ENCODE measurements around the gene RGS8. TPM values are rescaled to one million over a fixed set of nuclear protein-coding genes. Genes with fewer than 3 reads are reported as not detected.

The RGS8 gene
- total and polyA plus RNA-seq, 2 donors (not counting 1 experiment from before 2014, with no cell fraction given) = not detected

- H3K4me3 ChIP-seq (ENCODE audit: control extremely low read depth in 1 of 5, extremely low read depth in 1 of 5, insufficient read depth in 1 of 5, low read depth in 2 of 5, low read length in 4 of 5) = no peak overlapping the region
- no peak overlapping the region for H3K4me2 ChIP-seq (replicated peaks; ENCODE audit: low read depth, low read length, poor library complexity, severe bottlenecking)
- no peaks in the 10 kb centered on the region for H3K79me2 ChIP-seq (ENCODE audit: control insufficient read depth, insufficient read depth, low read length)
- CTCF ChIA-PET = no interaction called here
- ATAC-seq (ENCODE audit: low read depth) (no peak), DNase-seq (no peak)
- peaks cover 3 to 8% of the 10 kb centered on the region in 2 donors for H3K4me1 ChIP-seq (ENCODE audit: control insufficient read depth in 2 of 2, insufficient read depth in 2 of 2, low read length in 2 of 2)
- H3K9ac ChIP-seq (ENCODE audit: low read length) = no peak overlapping the region
- POLR2A ChIA-PET = no interaction called here
- WGBS (ENCODE audit: insufficient coverage) = 100% methylated on average over 1 of the region's 1 CpG
- no peaks in the 10 kb centered on the region for H3K9me3 Mint-ChIP-seq (ENCODE audit: insufficient read depth)
- no peak overlapping the region for H3K27ac Mint-ChIP-seq
- no peak overlapping the region for H2AFZ ChIP-seq (ENCODE audit: insufficient read depth, low read depth, low read length, poor library complexity, severe bottlenecking)
- peaks cover 0 to 5% (median 0%) of the 10 kb centered on the region in 4 experiments for H3K27me3 ChIP-seq (replicated peaks in 1 of 4; ENCODE audit: control extremely low read depth in 1 of 4, control insufficient read depth in 3 of 4, insufficient read depth in 4 of 4, low read length in 3 of 4)
- H3K27me3 Mint-ChIP-seq = no peaks in the 10 kb centered on the region
- intact Hi-C loops (cut with micrococcal nuclease) = no loop called here
- H3K4me3 Mint-ChIP-seq = no peak overlapping the region
- H3K27ac ChIP-seq (ENCODE audit: low read length in 2 of 2) = no peak overlapping the region
- TF ChIP-seq CTCF (IDR thresholded peaks at IDR 0.05) = no peak
- TF ChIP-seq EZH2 (IDR thresholded peaks at IDR 0.05; ENCODE audit: borderline replicate concordance, insufficient read depth, low read depth, low read length, poor library complexity, severe bottlenecking) = no peak
- no peaks in the 10 kb centered on the region for H3K36me3 ChIP-seq (replicated peaks in 1 of 2; ENCODE audit: control extremely low read depth in 1 of 2, control insufficient read depth in 1 of 2, extremely low read depth in 1 of 2, insufficient read depth in 2 of 2, low read length in 1 of 2)
- H4K20me1 ChIP-seq (ENCODE audit: control insufficient read depth, insufficient read depth, low read length, poor library complexity, severe bottlenecking) = no peaks in the 10 kb centered on the region
- no peaks in the 10 kb centered on the region for H3K9me3 ChIP-seq (ENCODE audit: control extremely low read depth in 1 of 3, control insufficient read depth in 2 of 3, insufficient read depth in 1 of 3, low read length in 2 of 3)
- peaks cover 7% of the 10 kb centered on the region for H3K4me1 Mint-ChIP-seq
Measured at GRCh38 chr1:182639330-182639729, 45.1 kb downstream of the RGS8 start.

GRCh38 chr1:182637769-182638168 is 46.6 kb downstream of the RGS8 start:
- intact Hi-C loops (cut with micrococcal nuclease) = no loop called here

More at GRCh38 chr1:182637769-182638168, 46.6 kb downstream of the RGS8 start:
- Histone ChIP-seq H3K4me3 (ENCODE audit: control extremely low read depth in 1 of 5, extremely low read depth in 1 of 5, insufficient read depth in 1 of 5, low read depth in 2 of 5, low read length in 4 of 5) (no peak overlapping the region), H3K79me2 (ENCODE audit: control insufficient read depth, insufficient read depth, low read length) (no peaks in the 10 kb centered on the region), H3K36me3 (replicated peaks in 1 of 2; ENCODE audit: control extremely low read depth in 1 of 2, control insufficient read depth in 1 of 2, extremely low read depth in 1 of 2, insufficient read depth in 2 of 2, low read length in 1 of 2) (no peaks in the 10 kb centered on the region), H3K27me3 (replicated peaks in 1 of 4; ENCODE audit: control extremely low read depth in 1 of 4, control insufficient read depth in 3 of 4, insufficient read depth in 4 of 4, low read length in 3 of 4) (peaks cover 0 to 5% (median 0%) of the 10 kb centered on the region in 4 experiments), H2AFZ (ENCODE audit: insufficient read depth, low read depth, low read length, poor library complexity, severe bottlenecking) (no peak overlapping the region), H3K9me3 (ENCODE audit: control extremely low read depth in 1 of 3, control insufficient read depth in 2 of 3, insufficient read depth in 1 of 3, low read length in 2 of 3) (no peaks in the 10 kb centered on the region), H3K4me1 (ENCODE audit: control insufficient read depth in 2 of 2, insufficient read depth in 2 of 2, low read length in 2 of 2) (peaks cover 17 to 23% of the 10 kb centered on the region in 2 donors), H3K4me2 (replicated peaks; ENCODE audit: low read depth, low read length, poor library complexity, severe bottlenecking) (no peak overlapping the region), H4K20me1 (ENCODE audit: control insufficient read depth, insufficient read depth, low read length, poor library complexity, severe bottlenecking) (no peaks in the 10 kb centered on the region), H3K27ac (ENCODE audit: low read length in 2 of 2) (no peak overlapping the region), H3K9ac (ENCODE audit: low read length) (no peak overlapping the region)
- Mint-ChIP-seq H3K27ac (no peak overlapping the region), H3K4me3 (no peak overlapping the region), H3K27me3 (no peaks in the 10 kb centered on the region), H3K4me1 (peaks cover 19% of the 10 kb centered on the region), H3K9me3 (ENCODE audit: insufficient read depth) (no peaks in the 10 kb centered on the region)
- DNase-seq = no peak
- CTCF ChIA-PET = interaction anchor here (1.1 kb wide), 1 partner anchor 37 kb away, joined by 3 read pairs; no protein-coding TSS in a partner anchor
- POLR2A ChIA-PET = interaction anchor here (0.6 kb wide), 1 partner anchor 127 kb away, joined by 3 read pairs; no protein-coding TSS in a partner anchor
- WGBS (ENCODE audit: insufficient coverage) = 96% methylated on average over 5 of the region's 5 CpGs
- TF ChIP-seq EZH2 (IDR thresholded peaks at IDR 0.05; ENCODE audit: borderline replicate concordance, insufficient read depth, low read depth, low read length, poor library complexity, severe bottlenecking) (no peak), CTCF (IDR thresholded peaks at IDR 0.05) (no peak)
- ATAC-seq (ENCODE audit: low read depth) = no peak
